Keratinocyte (primary cell): ENCODE results near the gene TP53TG3D. TPM values are rescaled to one million over a fixed set of nuclear protein-coding genes. Genes with fewer than 3 reads are reported as not detected.
"Not testable (repeated sequence)": the region's sequence is repeated elsewhere in the genome, so short reads cannot be mapped to it uniquely, and the experiment has no call there.

Experiments
- DNase-seq: peaks from one replicate; pipeline ENCODE4 v3.0.0-alpha.2; 2011; ENCODE audit warnings: low read depth, missing footprints, low spot score
- FAIRE-seq: peaks from 2 replicates; lab custom pipeline; 2011; peaks lifted over from hg19 to GRCh38; lab: Jason Lieb, UNC
- H2AFZ ChIP-seq: 2 replicates; pipeline ENCODE4 v1.6.0; 2012; ENCODE audit warnings: low read length, control low read depth, inconsistent platforms; ENCODE audit not compliant: control insufficient read depth
- H3K27ac ChIP-seq: 2 replicates; pipeline ENCODE4 v1.5.1; 2011; ENCODE audit warnings: low read length; ENCODE audit not compliant: control insufficient read depth, insufficient read depth
- H3K27me3 ChIP-seq: 3 replicates; pipeline ENCODE4 v1.6.0; 2011; ENCODE audit warnings: low read length; ENCODE audit not compliant: control insufficient read depth, insufficient read depth; ENCODE audit errors: extremely low read depth
- H3K36me3 ChIP-seq, 2 experiments: 2 replicates in 1 of 2; 3 replicates in 1 of 2; pipeline ENCODE4 v1.5.1; 2011; ENCODE audit warnings: low read length in 2 of 2, mild to moderate bottlenecking in 1 of 2; ENCODE audit not compliant: control insufficient read depth in 2 of 2, insufficient read depth in 2 of 2; ENCODE audit errors: extremely low read depth in 1 of 2
- H3K4me1 ChIP-seq: 3 replicates; pipeline ENCODE4 v1.5.1; 2011; ENCODE audit warnings: low read length; ENCODE audit not compliant: control insufficient read depth, insufficient read depth; ENCODE audit errors: extremely low read depth
- H3K4me2 ChIP-seq: 3 replicates; pipeline ENCODE4 v1.6.0; 2011; ENCODE audit warnings: low read depth, low read length; ENCODE audit not compliant: control insufficient read depth, insufficient read depth; ENCODE audit errors: extremely low read depth
- H3K4me3 ChIP-seq, 3 experiments: fragments of 200-600 bp in 1 of 3; sonication (generic) in 1 of 3; 2 replicates in 2 of 3; 3 replicates in 1 of 3; pipeline ENCODE4 v1.5.1; 2011 to 2016; ENCODE audit warnings: low read length in 3 of 3, mild to moderate bottlenecking in 3 of 3, control low read depth in 2 of 3, inconsistent platforms in 1 of 3, low read depth in 1 of 3, mixed read lengths in 1 of 3, mixed run types in 1 of 3, moderate library complexity in 1 of 3; ENCODE audit not compliant: control insufficient read depth in 2 of 3, insufficient read depth in 2 of 3; ENCODE audit errors: extremely low read depth in 1 of 3
- H3K79me2 ChIP-seq: 2 replicates; pipeline ENCODE4 v1.6.0; 2012; ENCODE audit warnings: low read length; ENCODE audit not compliant: control insufficient read depth, insufficient read depth
- H3K9ac ChIP-seq: 3 replicates; pipeline ENCODE4 v1.6.0; 2011; ENCODE audit warnings: low read length; ENCODE audit not compliant: control insufficient read depth, insufficient read depth; ENCODE audit errors: extremely low read depth
- H3K9me1 ChIP-seq: 3 replicates; pipeline ENCODE4 v1.6.0; 2011; ENCODE audit warnings: low read length; ENCODE audit not compliant: control insufficient read depth, insufficient read depth; ENCODE audit errors: extremely low read depth
- H3K9me3 ChIP-seq: 2 replicates; pipeline ENCODE4 v1.5.1; 2012; ENCODE audit warnings: low read depth, low read length; ENCODE audit not compliant: control insufficient read depth
- H4K20me1 ChIP-seq: 3 replicates; pipeline ENCODE4 v1.6.0; 2011; ENCODE audit warnings: low read length; ENCODE audit not compliant: control insufficient read depth, insufficient read depth; ENCODE audit errors: extremely low read depth
- dilution Hi-C: fragments of 300-500 bp; cut with MboI; formaldehyde crosslinking; loops from one replicate; pipeline ENCODE4 v1.7.0; 2020; ENCODE audit warnings: low sequenced_read_pairs; ENCODE audit not compliant: extremely low pct_ligation_motif_present
- polyA minus RNA-seq, 3 experiments: library from RNA; depleted of rRNA, polyadenylated mRNA; stranded (reverse); fragments of >200 nt; gene quantifications; 1 replicate in 1 of 3; 2 replicates in 1 of 3; 3 replicates in 1 of 3; pipeline ENCODE4 v1.2.3, GENCODE V29; 2011
- polyA plus RNA-seq, 5 experiments: library from polyadenylated mRNA; depleted of rRNA in 3 of 5; stranded (reverse) in 3 of 5; stranded (forward) in 1 of 5; unstranded in 1 of 5; fragments of >200 nt; gene quantifications; 1 replicate in 1 of 5; 2 replicates in 3 of 5; 3 replicates in 1 of 5; pipeline versions ENCODE4 v1.2.1 to v1.2.3, GENCODE V29; 2011 to 2012; ENCODE audit warnings: missing spikeins in 2 of 5, low read depth in 1 of 5, low replicate concordance in 1 of 5

Gene TP53TG3D
- polyA plus RNA-seq = 0.13 to 0.29 TPM (median 0.22 TPM) in 3 replicates
- not detected for polyA plus RNA-seq (2011; ENCODE audit: low read depth)
- polyA plus RNA-seq (2011; cell fraction: cytosol; rRNA removed) = 0.19 and 0.32 TPM in 2 replicates
- polyA plus RNA-seq (2011; cell fraction: nucleus; rRNA removed) = 0.67 and 1.0 TPM in 2 replicates
- polyA plus RNA-seq (2012; ENCODE audit: low replicate concordance) = 0.08 and 0.50 TPM in 2 replicates
- 1.4 TPM in 1 of 3 replicates, not detected in the others for polyA minus RNA-seq
- not detected for polyA minus RNA-seq (2011; cell fraction: cytosol; rRNA and poly(A)+ RNA removed)
- not detected in 2 replicates for polyA minus RNA-seq (2011; cell fraction: nucleus; rRNA and poly(A)+ RNA removed)

GRCh38 chr16:32252986-32253385, at the start of gene TP53TG3D:
TP53TG3D (plus strand) TSS chr16:32253286; CDS start chr16:32253354, 68 bp downstream.
- H2AFZ ChIP-seq, FAIRE-seq, H4K20me1 ChIP-seq, H3K79me2 ChIP-seq, H3K4me2 ChIP-seq, H3K27ac ChIP-seq, H3K4me3 ChIP-seq, H3K36me3 ChIP-seq, DNase-seq, H3K27me3 ChIP-seq, H3K9me3 ChIP-seq, H3K4me1 ChIP-seq, dilution Hi-C loops, H3K9ac ChIP-seq, H3K9me1 ChIP-seq: not testable (repeated sequence)

- not testable (repeated sequence) for H3K79me2 ChIP-seq, FAIRE-seq
Measured at GRCh38 chr16:32253507-32253906, 421 bp downstream of the TP53TG3D start.

GRCh38 chr16:32261526-32261925, 8.4 kb downstream of the TP53TG3D start:
- H3K9me3 ChIP-seq, H3K9ac ChIP-seq, H4K20me1 ChIP-seq, H3K4me2 ChIP-seq, H3K27me3 ChIP-seq, DNase-seq, H3K36me3 ChIP-seq, H3K4me1 ChIP-seq, FAIRE-seq, H3K79me2 ChIP-seq, H3K9me1 ChIP-seq, H3K27ac ChIP-seq, H3K4me3 ChIP-seq, dilution Hi-C loops, H2AFZ ChIP-seq: not testable (repeated sequence)

More at GRCh38 chr16:32253507-32253906, 421 bp downstream of the TP53TG3D start:
- H3K9ac ChIP-seq, H3K27me3 ChIP-seq, H3K4me1 ChIP-seq, H2AFZ ChIP-seq, DNase-seq, H3K27ac ChIP-seq, H3K4me3 ChIP-seq, dilution Hi-C loops, H3K4me2 ChIP-seq, H4K20me1 ChIP-seq, H3K9me3 ChIP-seq, H3K36me3 ChIP-seq, H3K9me1 ChIP-seq: not testable (repeated sequence)

- dilution Hi-C loops, FAIRE-seq: not testable (repeated sequence)
Measured at GRCh38 chr16:32263552-32263951, 10.5 kb downstream of the TP53TG3D start.

GRCh38 chr16:32281910-32282309, 28.8 kb downstream of the TP53TG3D start:
- DNase-seq, H3K79me2 ChIP-seq, H4K20me1 ChIP-seq, H3K4me3 ChIP-seq, H3K27me3 ChIP-seq, H3K4me2 ChIP-seq, H3K4me1 ChIP-seq, FAIRE-seq, dilution Hi-C loops, H2AFZ ChIP-seq, H3K9ac ChIP-seq, H3K9me1 ChIP-seq, H3K27ac ChIP-seq, H3K36me3 ChIP-seq, H3K9me3 ChIP-seq: not testable (repeated sequence)

More at GRCh38 chr16:32263552-32263951, 10.5 kb downstream of the TP53TG3D start:
- not testable (repeated sequence) for H3K79me2 ChIP-seq, H3K4me2 ChIP-seq, H3K9me1 ChIP-seq, H2AFZ ChIP-seq, H3K4me3 ChIP-seq, DNase-seq, H3K9me3 ChIP-seq, H4K20me1 ChIP-seq, H3K27me3 ChIP-seq, H3K9ac ChIP-seq, H3K27ac ChIP-seq, H3K4me1 ChIP-seq, H3K36me3 ChIP-seq
